Esophagus muscularis mucosa (tissue), 4 donors: ENCODE data around the gene KRT9.

Source experiments
- CTCF ChIP-seq, 3 experiments: fragments of 200-600 bp in 2 of 3; fragments of 450-650 bp in 1 of 3; sonication (generic) in 2 of 3; IDR thresholded peaks; one replicate each; pipeline ENCODE4 v1.5.1; 2017 to 2019; ENCODE audit warnings: antibody characterized with exemption in 3 of 3, mild to moderate bottlenecking in 2 of 3, moderate library complexity in 1 of 3
- EP300 ChIP-seq: sonication (generic); formaldehyde crosslinking; IDR thresholded peaks from one replicate; pipeline ENCODE4 v1.6.1; 2017; ENCODE audit warnings: antibody characterized with exemption
- POLR2AphosphoS5 ChIP-seq, 2 donors: sonication (generic); formaldehyde crosslinking; IDR thresholded peaks; one replicate each; pipeline ENCODE4 v1.6.1; 2017; ENCODE audit warnings: antibody characterized with exemption in 2 of 2

- TF ChIP-seq EP300 (no peak), CTCF (IDR thresholded peaks at IDR 0.05) (no peak), POLR2AphosphoS5 (IDR thresholded peaks at IDR 0.05) (no peak)
Measured at GRCh38 chr17:41534899-41535546, 36.8 kb downstream of the KRT9 start.
